Inflammatory macrophage treated with lipopolysaccharide for 4 hours (primary cell): ENCODE measurements around the gene POLDIP3.
"Not testable (repeated sequence)": the region's sequence is repeated elsewhere in the genome, so short reads cannot be mapped to it uniquely, and the experiment has no call there.

ENCODE experiments used
- DNase-seq: peaks from one replicate; pipeline ENCODE4 v3.0.0-alpha.2; 2020

The POLDIP3 gene

GRCh38 chr22:42617155-42617983 is 2.7 kb upstream of the POLDIP3 start:
- no peak for DNase-seq

- DNase-seq: not testable (repeated sequence)
Observed at GRCh38 chr22:42615860-42616175, 1.1 kb upstream of the POLDIP3 start.

- peak; percentile 98 for DNase-seq
Observed at GRCh38 chr22:42615092-42615859, 593 bp upstream of the POLDIP3 start.

- DNase-seq: peak; percentile 89
Observed at GRCh38 chr22:42613872-42614301, 796 bp downstream of the POLDIP3 start.

GRCh38 chr22:42612336-42612735 is 2.3 kb downstream of the POLDIP3 start:
- DNase-seq: no peak

GRCh38 chr22:42611051-42611450 is 3.6 kb downstream of the POLDIP3 start:
- DNase-seq: peak; percentile 39

GRCh38 chr22:42610186-42610585 is 4.5 kb downstream of the POLDIP3 start:
- DNase-seq: peak; percentile 11

- DNase-seq: no peak
Observed at GRCh38 chr22:42608823-42609361, 5.8 kb downstream of the POLDIP3 start.

GRCh38 chr22:42608136-42608822 is 6.4 kb downstream of the POLDIP3 start:
- no peak for DNase-seq

GRCh38 chr22:42607641-42608040 is 7.0 kb downstream of the POLDIP3 start:
- DNase-seq: not testable (repeated sequence)

- DNase-seq: no peak
Observed at GRCh38 chr22:42604403-42604802, 10.3 kb downstream of the POLDIP3 start.

GRCh38 chr22:42603427-42603826 is 11.3 kb downstream of the POLDIP3 start:
- DNase-seq: no peak

- no peak for DNase-seq
Observed at GRCh38 chr22:42602470-42602869, 12.2 kb downstream of the POLDIP3 start.

GRCh38 chr22:42601879-42602465 is 12.7 kb downstream of the POLDIP3 start:
- DNase-seq: no peak

- no peak for DNase-seq
Observed at GRCh38 chr22:42596863-42597530, 17.7 kb downstream of the POLDIP3 start.

GRCh38 chr22:42596336-42596735 is 18.3 kb downstream of the POLDIP3 start:
- DNase-seq: no peak

- no peak for DNase-seq
Observed at GRCh38 chr22:42595434-42595833, 19.2 kb downstream of the POLDIP3 start.

GRCh38 chr22:42591987-42592386 is 22.7 kb downstream of the POLDIP3 start:
- no peak for DNase-seq

GRCh38 chr22:42587588-42588175 is 27.0 kb downstream of the POLDIP3 start:
- peak; percentile 86 for DNase-seq

GRCh38 chr22:42586381-42586780 is 28.3 kb downstream of the POLDIP3 start:
- DNase-seq: peak; percentile 74

- DNase-seq: no peak
Observed at GRCh38 chr22:42585096-42585495, 29.6 kb downstream of the POLDIP3 start.
